Measurements from ENCODE around the gene BICDL2.

The BICDL2 gene

DNA sequence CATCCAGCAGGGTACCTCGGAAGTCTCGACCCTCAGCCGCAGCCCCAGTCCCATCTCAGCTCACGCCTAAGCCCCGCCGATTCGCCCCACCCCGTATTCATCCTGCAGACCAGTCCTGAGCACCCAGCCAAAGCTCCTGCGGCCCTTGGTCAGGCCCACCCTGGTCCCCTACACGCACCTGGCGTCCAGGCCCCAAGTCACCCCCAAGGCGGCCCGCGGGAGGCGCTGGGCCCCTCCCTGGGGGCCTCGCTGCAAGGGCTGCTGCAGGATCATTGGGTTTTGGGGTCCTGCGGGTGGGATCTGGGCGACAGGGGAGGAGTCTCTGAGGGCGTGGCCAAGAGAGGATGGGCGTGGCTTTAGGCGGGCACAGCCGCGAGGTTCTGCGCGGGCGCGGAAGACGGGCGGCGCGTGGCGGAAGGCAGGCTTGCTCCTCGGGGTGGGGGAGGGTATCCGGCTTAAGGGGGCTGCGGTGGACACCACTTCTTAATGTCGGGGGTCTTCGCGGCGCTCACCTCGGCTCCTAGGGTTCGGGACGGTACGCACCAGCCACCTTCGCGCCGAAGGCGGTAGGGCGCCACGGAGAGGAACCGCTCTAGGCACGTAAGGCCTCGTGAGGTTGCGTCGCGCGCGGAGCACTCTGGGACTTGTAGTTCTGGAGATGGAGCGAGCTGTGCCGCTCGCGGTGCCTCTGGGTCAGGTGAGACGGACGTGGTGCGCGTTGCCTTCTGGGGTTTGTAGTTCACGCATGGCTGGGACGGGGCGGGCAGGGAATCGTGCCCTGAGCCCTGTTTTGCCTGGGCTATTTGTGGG, 12.9 kb downstream of the BICDL2 start, which contains the start of the genes HCFC1R1 and THOC6:
Gene HCFC1R1, minus strand, starts transcription at position 274 of the 810 bp plus-strand sequence. Its CDS starts 1 bp downstream, at position 273.
Gene THOC6, plus strand, starts transcription at position 367 of the 810 bp plus-strand sequence. Its CDS starts 292 bp downstream, at position 659.
- DNase-seq: peak; percentile 96 to 97

DNA sequence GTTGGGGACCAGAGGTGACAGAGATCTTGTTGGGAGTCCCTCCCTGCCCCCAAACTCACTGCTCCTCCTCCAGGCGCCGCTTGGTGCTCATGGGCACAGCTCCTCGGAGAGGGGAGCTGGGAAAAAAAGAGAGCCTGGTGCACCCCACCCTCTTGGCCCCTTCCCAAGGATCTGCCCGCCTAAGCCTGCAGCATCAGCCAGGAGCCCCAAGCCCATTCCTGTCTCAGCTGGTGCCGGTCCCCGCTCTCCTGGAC, 13.4 kb downstream of the BICDL2 start:
- DNase-seq: no peak

DNA sequence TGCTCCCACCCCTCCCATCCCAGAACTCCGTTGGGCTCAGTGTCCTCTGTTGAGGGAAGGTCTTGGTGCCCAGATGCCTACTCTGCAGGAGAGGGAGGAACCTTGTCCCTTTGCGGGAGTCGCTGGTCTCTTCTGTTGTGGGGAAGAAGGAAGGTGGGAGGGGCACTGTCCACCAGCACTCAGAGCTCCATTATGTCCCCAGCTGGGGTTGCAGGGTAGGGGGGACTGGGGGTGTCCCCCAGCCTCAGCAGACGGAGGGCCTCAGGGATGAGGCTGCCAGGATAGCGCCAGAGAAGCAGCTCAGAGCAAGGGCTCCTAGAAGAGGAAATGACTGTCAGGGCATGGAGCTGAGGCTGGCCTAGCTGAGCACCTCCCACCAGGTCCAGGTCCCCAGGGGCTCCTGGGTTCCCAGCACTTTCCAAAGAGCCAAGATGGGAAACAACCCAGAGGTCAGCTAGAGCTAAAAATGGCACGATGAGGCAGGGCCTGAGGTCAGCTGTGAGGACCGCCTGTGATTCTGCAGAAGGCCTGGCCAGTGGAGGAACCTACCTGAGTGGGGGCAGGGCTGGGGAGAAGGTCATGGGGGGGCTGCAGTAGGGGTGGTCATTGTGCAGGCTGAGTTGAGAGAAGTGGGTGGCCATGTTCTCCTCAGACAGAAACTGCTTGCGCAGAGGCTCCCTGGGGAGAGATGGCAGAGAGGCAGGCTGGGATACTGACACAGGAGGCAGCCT, 13.9 kb downstream of the BICDL2 start:
- no peak for DNase-seq

DNA sequence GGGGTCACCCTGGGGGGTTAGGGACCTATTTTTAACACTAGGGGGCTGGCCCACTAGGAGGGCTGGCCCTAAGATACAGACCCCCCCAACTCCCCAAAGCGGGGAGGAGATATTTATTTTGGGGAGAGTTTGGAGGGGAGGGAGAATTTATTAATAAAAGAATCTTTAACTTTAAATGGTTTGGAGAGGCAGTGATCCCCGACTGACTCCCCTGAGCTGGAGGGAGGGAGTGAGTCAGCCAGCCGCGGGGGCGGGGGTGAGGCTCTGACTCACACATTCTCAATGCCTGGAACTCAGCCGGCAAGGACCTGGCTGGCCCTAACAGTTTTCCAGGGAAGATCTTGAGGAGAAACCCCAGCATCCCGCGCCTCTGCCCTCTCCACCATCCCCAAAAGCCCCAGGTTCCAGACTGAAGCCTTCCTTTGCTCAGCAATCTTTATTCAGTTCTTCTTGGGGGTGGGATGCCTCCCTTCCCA, 14.5 kb downstream of the BICDL2 start:
- DNase-seq: peak; percentile 61 to 73

DNA sequence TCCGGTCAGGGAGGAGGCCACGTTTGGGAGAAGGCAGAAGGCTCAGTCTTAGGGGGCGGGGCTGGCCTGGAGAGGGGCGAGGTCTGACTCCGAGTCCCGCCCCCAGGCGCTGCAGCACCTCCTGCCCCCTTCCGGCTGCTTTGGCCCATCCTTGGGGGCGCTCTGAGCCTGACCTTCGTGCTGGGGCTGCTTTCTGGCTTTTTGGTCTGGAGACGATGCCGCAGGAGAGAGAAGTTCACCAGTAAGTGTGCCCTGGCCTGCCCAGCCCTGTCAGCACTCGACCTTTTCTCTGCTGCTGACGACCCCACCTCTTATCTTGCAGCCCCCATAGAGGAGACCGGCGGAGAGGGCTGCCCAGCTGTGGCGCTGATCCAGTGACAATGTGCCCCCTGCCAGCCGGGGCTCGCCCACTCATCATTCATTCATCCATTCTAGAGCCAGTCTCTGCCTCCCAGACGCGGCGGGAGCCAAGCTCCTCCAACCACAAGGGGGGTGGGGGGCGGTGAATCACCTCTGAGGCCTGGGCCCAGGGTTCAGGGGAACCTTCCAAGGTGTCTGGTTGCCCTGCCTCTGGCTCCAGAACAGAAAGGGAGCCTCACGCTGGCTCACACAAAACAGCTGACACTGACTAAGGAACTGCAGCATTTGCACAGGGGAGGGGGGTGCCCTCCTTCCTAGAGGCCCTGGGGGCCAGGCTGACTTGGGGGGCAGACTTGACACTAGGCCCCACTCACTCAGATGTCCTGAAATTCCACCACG, 15.1 kb downstream of the BICDL2 start:
- peak; percentile 64 to 65 for DNase-seq

DNA sequence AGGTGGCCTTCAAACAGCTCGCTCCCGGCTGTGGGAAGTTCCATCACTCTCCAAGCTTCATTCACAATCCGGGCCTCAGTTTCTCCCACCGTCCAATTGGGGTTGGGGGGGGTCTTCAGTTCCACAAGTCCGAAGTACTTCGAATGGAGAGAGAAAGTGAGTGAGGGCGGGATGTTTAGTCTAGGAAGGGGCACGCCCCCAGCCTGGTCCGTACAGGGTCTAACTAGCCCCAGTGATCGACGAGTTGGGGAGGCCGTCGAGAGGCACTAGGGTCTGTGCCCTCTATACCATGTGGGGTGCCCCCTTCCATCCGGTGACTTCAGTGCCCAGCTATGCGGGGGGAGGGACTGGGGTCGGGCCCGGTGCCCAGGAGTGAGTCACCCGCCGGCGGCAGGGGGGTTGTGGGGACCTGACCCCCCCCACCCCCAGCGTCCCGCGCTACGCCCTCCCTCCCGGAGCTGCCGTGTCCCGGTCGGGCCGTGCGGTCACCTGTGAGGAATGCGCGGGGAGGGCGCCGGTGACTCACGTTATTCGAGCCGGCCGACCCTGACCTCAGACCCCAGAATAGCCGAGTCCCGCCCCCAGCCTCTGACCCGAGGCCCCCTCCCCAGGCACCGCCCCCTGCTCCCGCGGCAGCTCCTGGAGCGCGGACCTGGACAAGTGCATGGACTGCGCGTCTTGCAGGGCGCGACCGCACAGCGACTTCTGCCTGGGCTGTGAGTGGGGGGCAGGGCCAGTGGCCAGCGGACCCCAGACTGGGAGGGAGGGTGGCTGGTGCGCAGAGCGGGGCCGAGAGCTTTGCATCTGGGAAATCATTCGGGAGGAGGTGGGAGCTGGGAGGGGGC, 15.9 kb downstream of the BICDL2 start:
- peak; percentile 52 to 71 for DNase-seq

DNA sequence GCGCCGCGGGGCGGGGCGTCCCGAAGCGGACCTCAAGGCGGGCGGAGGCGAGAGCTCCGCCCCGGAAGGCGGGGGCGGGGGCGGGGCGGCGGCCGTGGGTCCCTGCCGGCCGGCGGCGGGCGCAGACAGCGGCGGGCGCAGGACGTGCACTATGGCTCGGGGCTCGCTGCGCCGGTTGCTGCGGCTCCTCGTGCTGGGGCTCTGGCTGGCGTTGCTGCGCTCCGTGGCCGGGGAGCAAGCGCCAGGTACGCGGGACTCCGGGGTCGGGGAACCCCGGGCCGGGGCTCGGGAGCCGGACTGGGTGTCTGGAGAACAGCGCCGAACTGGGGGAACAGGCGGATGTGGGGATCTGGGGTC, 16.5 kb downstream of the BICDL2 start, which contains the start of gene TNFRSF12A:
Gene TNFRSF12A, plus strand, starts transcription at position 122 of the 357 bp plus-strand sequence. Its CDS starts 30 bp downstream, at position 152.
- DNase-seq: peak; percentile 73 to 74

DNA sequence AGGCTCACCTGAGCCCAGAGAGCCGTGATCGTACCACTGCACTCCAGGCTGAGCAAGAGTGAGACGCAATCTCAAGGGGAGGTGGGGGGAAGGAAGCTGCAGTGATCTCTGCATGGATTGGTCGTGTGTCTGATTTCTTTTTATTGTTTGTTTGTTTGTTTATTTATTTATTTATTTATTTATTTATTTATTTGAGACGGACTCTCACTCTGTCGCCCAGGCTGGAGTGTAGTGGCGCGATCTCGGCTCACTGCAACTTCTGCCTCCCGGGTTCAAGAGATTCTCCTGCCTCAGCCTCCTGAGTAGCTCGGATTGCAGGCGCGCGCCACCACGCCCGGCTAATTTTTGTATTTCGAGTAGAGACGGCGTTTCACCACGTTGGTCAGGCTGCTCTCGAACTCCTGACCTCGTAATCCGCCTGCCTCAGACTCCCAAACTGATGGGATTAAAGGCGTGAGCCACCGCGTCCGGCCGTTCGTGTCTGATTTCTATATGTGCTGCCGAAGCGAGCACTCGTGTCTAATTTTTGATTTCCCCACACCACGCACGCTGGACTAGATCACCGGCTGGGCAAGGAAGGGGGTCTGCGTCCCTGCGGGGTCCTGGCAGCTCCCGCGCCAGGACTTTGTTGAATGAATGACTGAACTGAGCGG, 17.0 kb downstream of the BICDL2 start:
- no peak for DNase-seq

DNA sequence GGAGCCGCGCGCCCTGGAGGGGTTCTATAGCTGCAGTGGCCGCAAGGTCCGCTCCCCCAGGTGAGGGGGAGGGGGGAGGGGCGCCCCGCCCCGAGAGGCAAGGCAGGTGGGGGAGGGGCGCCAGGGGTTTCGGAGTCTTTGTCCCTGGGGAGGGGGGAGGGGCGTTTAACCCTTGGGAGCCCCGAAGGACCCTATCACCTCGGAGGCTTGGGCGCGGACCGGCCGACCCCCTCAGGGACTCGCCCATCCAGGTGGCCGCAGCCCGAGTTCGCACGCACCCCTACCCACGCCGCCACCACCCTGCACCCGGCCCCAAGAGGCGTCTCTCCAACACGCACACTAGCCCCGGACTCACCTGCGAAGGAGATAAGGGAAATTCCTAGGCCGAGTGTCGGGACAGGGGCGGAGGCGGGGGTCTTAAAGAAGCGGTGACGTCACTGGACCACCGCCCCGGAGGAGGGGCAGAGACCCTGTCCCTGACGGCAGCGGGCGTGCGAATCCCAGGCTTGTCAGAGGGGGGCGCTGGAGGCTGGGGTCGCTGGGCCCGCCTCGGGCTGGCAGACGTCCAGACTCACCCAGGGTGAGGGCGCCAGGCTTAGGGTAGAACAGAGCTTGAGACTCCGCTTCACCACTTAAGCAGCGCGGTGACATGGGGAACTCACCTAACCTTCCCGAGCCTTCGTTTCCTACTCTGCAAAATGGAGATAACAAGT, 18.8 kb downstream of the BICDL2 start, which contains the start of gene CLDN6:
Gene CLDN6, minus strand, starts transcription at position 390 of the 713 bp plus-strand sequence. CDS start 2,162 bp downstream, outside the sequence.
- no peak for DNase-seq

DNA sequence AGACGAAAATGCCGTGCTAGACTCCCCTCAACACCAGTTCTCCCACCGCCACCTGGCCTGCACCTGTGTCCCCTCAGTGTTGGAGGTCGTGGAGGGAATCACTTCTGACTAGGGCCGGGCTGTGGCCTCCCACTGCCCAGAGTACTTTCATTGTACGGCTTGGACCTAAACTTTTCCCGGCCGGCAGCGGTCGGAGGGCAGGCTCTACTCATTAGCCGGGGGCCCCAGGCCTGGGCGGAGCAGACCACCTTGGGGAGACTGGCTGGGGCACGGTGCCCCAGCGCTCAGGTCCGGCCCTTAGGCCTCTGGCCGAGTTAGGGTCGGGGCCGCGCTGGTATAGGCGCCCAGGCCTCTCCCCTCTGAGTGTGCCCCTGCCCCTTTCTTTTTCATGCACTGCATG, 19.4 kb downstream of the BICDL2 start:
- DNase-seq: no peak

DNA sequence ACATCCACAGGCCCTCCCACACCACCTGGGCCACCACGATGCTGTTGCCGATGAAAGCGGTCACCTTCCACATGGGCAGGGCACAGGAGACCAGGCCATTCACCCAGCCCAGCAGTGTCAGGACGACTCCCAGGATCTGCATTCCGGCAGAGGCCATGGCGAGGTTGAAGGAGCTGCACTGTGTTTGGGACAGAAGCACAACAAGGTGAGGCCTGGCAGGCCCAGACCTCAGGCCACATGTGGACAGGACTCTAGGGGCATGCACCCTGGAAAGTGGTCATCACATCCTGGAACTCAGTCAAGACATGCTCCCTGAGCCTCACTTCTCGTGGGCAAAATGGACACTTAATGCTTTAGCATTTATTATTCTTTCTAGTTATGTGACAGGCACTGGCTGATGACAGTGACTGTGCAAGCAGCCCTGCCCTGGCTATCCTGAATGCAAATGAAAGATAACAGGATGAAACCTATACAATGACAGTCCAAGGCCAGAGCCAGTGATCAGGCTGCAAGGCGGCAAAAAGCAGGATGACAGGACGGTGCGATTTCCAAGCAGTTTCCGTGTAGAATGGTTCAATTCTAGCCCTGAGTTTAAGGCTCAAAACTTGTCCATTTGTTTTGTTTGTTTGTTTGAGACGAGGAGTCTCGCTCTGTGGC, 20.8 kb downstream of the BICDL2 start:
- no peak for DNase-seq

DNA sequence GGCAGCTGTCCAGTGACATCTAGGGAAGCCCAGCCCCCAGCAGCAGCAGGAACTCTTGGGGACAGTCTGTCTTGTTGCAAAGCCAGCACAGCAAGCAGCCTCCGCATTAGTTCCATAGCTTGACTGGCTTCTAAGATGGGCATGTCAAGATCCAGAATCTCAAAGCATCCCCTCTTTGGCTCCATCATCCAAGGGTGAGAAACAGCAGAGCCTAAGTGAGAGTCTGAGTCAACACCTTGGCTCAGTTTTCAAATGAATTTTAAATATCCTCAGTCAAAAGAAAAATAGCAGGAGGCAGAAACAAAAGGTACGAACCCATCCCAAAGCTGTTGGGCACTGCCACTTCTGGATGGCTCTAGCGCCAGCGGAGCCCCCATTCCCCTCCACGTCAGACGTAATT, 21.8 kb downstream of the BICDL2 start:
- no peak for DNase-seq

DNA sequence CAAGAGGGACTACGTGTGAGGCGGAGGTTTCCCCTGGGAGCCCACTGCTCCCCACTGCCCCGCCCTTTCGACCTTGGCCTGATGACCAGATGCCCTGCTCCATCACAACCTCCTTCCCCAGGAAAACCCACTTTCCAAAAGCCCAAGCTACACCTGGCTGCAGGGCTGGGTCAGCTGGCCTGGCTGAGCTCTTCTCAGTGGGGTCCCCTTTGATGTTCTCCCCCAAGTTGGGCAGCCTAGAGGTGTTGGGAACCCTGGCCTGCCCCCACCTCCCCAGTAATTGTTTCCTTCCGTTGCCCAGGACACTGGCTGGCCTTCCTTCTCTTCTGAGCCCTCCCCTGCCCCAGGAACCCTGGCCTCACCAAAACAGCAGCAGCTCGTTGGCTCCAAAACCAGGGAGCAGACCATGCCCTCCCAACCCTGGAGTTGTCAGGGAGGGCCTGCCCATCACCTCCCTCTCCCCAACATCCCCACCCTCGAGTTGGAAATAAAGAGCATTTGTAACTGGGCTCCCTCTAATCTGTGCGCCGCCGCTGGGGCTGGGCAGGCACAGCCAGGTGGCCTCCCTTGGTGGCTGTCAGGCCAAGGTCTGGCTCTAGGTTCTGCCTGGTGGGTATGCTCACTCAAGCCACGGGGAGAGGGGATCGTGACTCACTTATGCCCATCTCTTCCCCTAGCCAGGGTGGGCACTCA, 22.6 kb downstream of the BICDL2 start:
- no peak for DNase-seq

DNA sequence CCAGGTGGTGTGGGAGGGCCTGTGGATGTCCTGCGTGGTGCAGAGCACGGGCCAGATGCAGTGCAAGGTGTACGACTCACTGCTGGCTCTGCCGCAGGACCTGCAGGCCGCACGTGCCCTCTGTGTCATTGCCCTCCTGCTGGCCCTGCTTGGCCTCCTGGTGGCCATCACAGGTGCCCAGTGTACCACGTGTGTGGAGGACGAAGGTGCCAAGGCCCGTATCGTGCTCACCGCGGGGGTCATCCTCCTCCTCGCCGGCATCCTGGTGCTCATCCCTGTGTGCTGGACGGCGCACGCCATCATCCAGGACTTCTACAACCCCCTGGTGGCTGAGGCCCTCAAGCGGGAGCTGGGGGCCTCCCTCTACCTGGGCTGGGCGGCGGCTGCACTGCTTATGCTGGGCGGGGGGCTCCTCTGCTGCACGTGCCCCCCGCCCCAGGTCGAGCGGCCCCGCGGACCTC, 23.2 kb downstream of the BICDL2 start:
- DNase-seq: no peak

DNA sequence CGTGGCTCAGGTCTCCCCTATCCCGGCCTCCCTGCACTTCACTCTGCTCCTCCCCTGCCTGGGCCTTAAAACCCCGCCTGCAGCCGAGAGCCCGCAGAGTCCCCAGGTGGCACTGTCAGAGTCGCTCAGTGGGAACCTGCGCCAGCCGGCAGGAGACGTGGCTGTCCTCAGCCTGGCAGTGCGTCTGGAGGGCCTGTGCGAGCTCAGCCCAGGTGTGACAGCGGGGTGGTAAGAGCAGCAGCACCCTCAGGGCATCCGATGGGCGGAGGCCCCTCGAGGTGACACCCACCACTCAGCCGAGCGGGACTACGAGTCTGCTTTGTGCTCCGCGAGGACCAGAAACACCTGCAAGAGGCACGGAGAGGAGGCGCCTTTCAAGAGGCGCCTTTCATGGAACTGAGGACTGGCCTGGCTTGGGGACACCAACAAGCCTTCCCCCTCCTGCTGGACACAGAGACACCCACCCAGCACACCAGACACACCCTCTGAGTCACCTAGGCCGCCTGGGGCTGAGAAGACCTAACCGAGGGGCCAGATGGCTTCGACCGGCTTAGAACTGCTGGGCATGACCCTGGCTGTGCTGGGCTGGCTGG, 23.8 kb downstream of the BICDL2 start, which contains the start of gene CLDN9:
Gene CLDN9, plus strand, starts transcription at position 96 of the 593 bp plus-strand sequence. Its CDS starts 440 bp downstream, at position 536.
- no peak for DNase-seq

DNA sequence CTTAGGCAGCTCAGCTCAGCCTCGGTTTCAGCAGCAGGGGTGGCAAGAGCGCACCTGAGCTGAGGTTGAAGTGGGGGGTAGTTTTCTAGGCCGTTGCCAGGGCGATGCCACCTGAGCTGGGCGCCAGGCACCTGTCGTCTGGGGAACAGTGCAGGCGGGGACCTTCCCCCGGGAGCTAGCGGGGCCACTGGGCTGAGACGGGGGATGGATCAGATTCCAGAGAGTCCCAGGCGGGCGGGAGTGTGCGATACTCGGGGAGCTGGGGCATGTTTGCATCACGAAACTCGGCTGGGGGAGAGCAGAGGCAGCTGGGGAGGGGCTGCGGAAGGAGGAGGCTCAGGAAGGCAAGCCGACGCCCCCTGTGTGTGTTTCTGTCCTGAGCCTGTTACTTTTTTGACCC, 24.5 kb downstream of the BICDL2 start:
- DNase-seq: no peak

DNA sequence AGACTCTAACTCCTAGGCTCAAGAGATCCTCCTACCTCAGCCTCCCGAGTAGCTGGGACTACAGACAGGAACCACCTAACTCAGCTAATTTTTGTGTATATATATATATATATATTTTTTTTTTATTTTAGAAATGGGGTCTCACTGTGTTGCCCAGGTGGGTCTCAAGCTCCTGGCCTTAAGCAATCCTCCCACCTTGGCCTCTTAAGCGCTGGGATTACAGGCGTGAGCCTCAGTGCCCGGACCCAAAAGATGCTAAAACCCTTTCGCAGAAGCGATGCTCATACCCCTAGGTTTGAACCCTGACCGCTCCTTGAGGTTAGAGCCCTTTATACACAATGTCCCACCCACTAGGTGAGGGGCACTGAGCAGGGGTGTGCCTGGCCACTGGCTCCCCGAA, 26.2 kb downstream of the BICDL2 start:
- DNase-seq: no peak

DNA sequence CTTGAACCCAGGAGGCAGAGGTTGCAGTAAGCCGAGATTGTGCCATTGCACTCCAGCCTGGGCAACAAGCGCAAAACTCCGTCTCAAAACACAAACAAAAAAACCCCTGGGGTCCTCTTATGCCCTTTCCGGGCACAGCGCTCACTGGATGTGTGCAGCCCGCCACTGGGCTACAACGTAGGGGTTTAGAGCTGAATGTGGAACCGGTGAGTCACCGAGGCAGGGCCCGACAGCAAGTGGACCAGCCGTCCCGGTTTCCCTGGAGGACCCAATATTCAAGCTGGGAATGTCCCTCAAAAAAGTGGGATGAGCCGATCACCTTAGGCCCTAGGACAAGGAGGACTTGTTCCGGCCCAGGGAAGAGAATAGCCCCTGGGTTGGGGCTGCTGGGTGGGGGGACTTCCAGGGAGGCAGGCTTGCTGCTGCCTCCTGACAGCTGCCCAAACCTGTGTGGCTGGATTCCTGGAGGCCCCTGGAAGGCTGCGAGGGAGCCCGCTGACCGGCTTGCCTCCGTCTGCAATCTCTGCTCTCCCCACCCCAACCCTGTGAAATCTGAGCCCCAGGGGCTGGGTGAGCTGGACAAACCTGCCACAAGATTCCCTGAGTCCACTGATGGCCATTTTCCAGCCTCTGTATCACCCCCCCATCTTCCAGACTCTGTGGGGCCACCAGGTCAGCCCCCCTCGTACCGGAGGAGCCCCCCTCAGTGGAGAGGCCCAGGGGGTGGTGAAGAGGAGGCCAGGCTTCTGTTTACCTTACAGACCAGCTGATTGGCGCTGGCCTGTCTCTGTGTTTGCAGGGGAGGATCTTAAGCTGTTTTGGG, 27.0 kb downstream of the BICDL2 start:
- DNase-seq: no peak
